ENCODE data around the gene ACTA2. TPM values are rescaled to one million over a fixed set of nuclear protein-coding genes. Genes with fewer than 3 reads are reported as not detected.

ACTA2 gene
- total RNA-seq, 1 experiment from 2014 or later, result 2.4 TPM

- Histone ChIP-seq H3K27ac (ENCODE audit: insufficient read length, low read depth, low read length) (no peak overlapping the region), H2AFZ (ENCODE audit: low read length) (no peak overlapping the region), H3K4me2 (ENCODE audit: insufficient read depth, insufficient read length, low read length) (no peak overlapping the region)
Measured at GRCh38 chr10:88975377-88975720, 22.8 kb upstream of the ACTA2 start.

More at GRCh38 chr10:88975377-88975720, 22.8 kb upstream of the ACTA2 start:
- Histone ChIP-seq H3K18ac (ENCODE audit: insufficient read length, low read depth, low read length) (no peak overlapping the region), H2BK15ac (ENCODE audit: low read depth, low read length) (no peak overlapping the region), H3K23ac (ENCODE audit: insufficient read length, low read depth, low read length) (no peak overlapping the region), H3T11ph (ENCODE audit: low read length) (no peak overlapping the region), H4K5ac (ENCODE audit: insufficient read length, low read depth, low read length) (no peak overlapping the region), H3K56ac (ENCODE audit: insufficient read length, low read depth, low read length) (no peak overlapping the region), H3K9ac (ENCODE audit: extremely low read depth, insufficient read length, low read length) (no peak overlapping the region), H3K4me1 (ENCODE audit: insufficient read depth, low read length) (no peaks in the 10 kb centered on the region), H3K4ac (ENCODE audit: low read depth, low read length) (no peak overlapping the region), H4K20me1 (ENCODE audit: control insufficient read depth, insufficient read depth, insufficient read length) (no peaks in the 10 kb centered on the region), H3K79me2 (ENCODE audit: insufficient read depth, low read length) (no peaks in the 10 kb centered on the region), H3K14ac (ENCODE audit: insufficient read depth, low read length) (no peak overlapping the region), H3K23me2 (ENCODE audit: insufficient read length, low read depth, low read length, poor library complexity, severe bottlenecking) (no peaks in the 10 kb centered on the region), H4K8ac (replicated peaks; ENCODE audit: insufficient read length, low read depth, low read length) (no peak overlapping the region), H2BK120ac (ENCODE audit: low read depth, low read length, poor library complexity, severe bottlenecking) (no peak overlapping the region), H2BK20ac (ENCODE audit: low read depth, low read length, poor library complexity, severe bottlenecking) (no peak overlapping the region), H2AK5ac (ENCODE audit: insufficient read length, low read length) (no peak overlapping the region), H3K9me3 (ENCODE audit: control insufficient read depth, low read depth, low read length) (no peaks in the 10 kb centered on the region), H4K91ac (ENCODE audit: insufficient read length, low read depth, low read length) (no peak overlapping the region), H2BK5ac (ENCODE audit: insufficient read length, low read length) (no peak overlapping the region), H2BK12ac (ENCODE audit: insufficient read length, low read depth, low read length) (no peak overlapping the region), H3K27me3 (ENCODE audit: insufficient read depth, low read length) (no peaks in the 10 kb centered on the region), H3K79me1 (ENCODE audit: insufficient read depth, low read depth, low read length, poor library complexity, severe bottlenecking) (no peaks in the 10 kb centered on the region)
- Mint-ChIP-seq H3K4me3 (no peak overlapping the region), H3K27ac (no peak overlapping the region), H3K4me1 (peaks cover 5% of the 10 kb centered on the region in 2 experiments), H3K9me3 (no peaks in the 10 kb centered on the region), H3K27me3 (ENCODE audit: low read depth) (no peaks in the 10 kb centered on the region), H3K36me3 (ENCODE audit: insufficient read depth in 1 of 3, low read depth in 3 of 3) (no peaks in the 10 kb centered on the region)
- WGBS (ENCODE audit: extremely low coverage, insufficient read length, low lambda C conversion rate), result no CpG with 5 or more reads among the region's 3 CpGs
- no peak for DNase-seq
- TF ChIP-seq, protein P1, sequence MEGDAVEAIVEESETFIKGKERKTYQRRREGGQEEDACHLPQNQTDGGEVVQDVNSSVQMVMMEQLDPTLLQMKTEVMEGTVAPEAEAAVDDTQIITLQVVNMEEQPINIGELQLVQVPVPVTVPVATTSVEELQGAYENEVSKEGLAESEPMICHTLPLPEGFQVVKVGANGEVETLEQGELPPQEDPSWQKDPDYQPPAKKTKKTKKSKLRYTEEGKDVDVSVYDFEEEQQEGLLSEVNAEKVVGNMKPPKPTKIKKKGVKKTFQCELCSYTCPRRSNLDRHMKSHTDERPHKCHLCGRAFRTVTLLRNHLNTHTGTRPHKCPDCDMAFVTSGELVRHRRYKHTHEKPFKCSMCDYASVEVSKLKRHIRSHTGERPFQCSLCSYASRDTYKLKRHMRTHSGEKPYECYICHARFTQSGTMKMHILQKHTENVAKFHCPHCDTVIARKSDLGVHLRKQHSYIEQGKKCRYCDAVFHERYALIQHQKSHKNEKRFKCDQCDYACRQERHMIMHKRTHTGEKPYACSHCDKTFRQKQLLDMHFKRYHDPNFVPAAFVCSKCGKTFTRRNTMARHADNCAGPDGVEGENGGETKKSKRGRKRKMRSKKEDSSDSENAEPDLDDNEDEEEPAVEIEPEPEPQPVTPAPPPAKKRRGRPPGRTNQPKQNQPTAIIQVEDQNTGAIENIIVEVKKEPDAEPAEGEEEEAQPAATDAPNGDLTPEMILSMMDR (conservative IDR thresholded peaks at IDR 0.05), result no peak
